Measurements from ENCODE around the gene KIF5A. TPM values are rescaled to one million over a fixed set of nuclear protein-coding genes. Genes with fewer than 3 reads are reported as not detected.
"Not testable (repeated sequence)": the region's sequence is repeated elsewhere in the genome, so short reads cannot be mapped to it uniquely, and the experiment has no call there.

Gene KIF5A
- total and polyA plus RNA-seq, 2 donors (not counting 1 experiment from before 2014, with no cell fraction given), result 0.09 to 0.67 TPM

- Histone ChIP-seq H3K4me1 (ENCODE audit: control insufficient read depth in 2 of 2, insufficient read depth in 2 of 2, low read length in 2 of 2) (no peaks in the 10 kb centered on the region), H3K4me2 (replicated peaks; ENCODE audit: low read depth, low read length, poor library complexity, severe bottlenecking) (no peak overlapping the region), H3K36me3 (replicated peaks in 1 of 2; ENCODE audit: control extremely low read depth in 1 of 2, control insufficient read depth in 1 of 2, extremely low read depth in 1 of 2, insufficient read depth in 2 of 2, low read length in 1 of 2) (no peaks in the 10 kb centered on the region), H2AFZ (ENCODE audit: insufficient read depth, low read depth, low read length, poor library complexity, severe bottlenecking) (no peak overlapping the region), H3K27me3 (replicated peaks in 1 of 4; ENCODE audit: control extremely low read depth in 1 of 4, control insufficient read depth in 3 of 4, insufficient read depth in 4 of 4, low read length in 3 of 4) (peaks cover 0 to 7% (median 0%) of the 10 kb centered on the region in 4 experiments), H3K9me3 (ENCODE audit: control extremely low read depth in 1 of 3, control insufficient read depth in 2 of 3, insufficient read depth in 1 of 3, low read length in 2 of 3) (no peaks in the 10 kb centered on the region), H3K9ac (ENCODE audit: low read length) (no peak overlapping the region), H3K27ac (ENCODE audit: low read length in 2 of 2) (no peak overlapping the region), H3K79me2 (ENCODE audit: control insufficient read depth, insufficient read depth, low read length) (no peaks in the 10 kb centered on the region), H3K4me3 (ENCODE audit: control extremely low read depth in 1 of 5, extremely low read depth in 1 of 5, insufficient read depth in 1 of 5, low read depth in 2 of 5, low read length in 4 of 5) (no peak overlapping the region), H4K20me1 (ENCODE audit: control insufficient read depth, insufficient read depth, low read length, poor library complexity, severe bottlenecking) (no peaks in the 10 kb centered on the region)
- CTCF ChIA-PET, result no interaction called here
- intact Hi-C loops (cut with micrococcal nuclease), result no loop called here
- Mint-ChIP-seq H3K4me3 (no peak overlapping the region), H3K9me3 (ENCODE audit: insufficient read depth) (no peaks in the 10 kb centered on the region), H3K27ac (no peak overlapping the region), H3K27me3 (peaks cover 28% of the 10 kb centered on the region), H3K4me1 (no peaks in the 10 kb centered on the region)
- ATAC-seq (ENCODE audit: low read depth), result no peak
- POLR2A ChIA-PET, result no interaction called here
- no peak for DNase-seq
- no peak for TF ChIP-seq EZH2 (IDR thresholded peaks at IDR 0.05; ENCODE audit: borderline replicate concordance, insufficient read depth, low read depth, low read length, poor library complexity, severe bottlenecking)
- no peak for TF ChIP-seq CTCF (IDR thresholded peaks at IDR 0.05)
- 93% methylated on average over 5 of the region's 6 CpGs for WGBS (ENCODE audit: insufficient coverage)
These were observed 19.0 kb downstream of the KIF5A start for GRCh38 chr12:57568838-57569237.

- no peak overlapping the region for H3K9ac ChIP-seq (ENCODE audit: low read length)
- H3K9me3 ChIP-seq (ENCODE audit: control extremely low read depth in 1 of 3, control insufficient read depth in 2 of 3, insufficient read depth in 1 of 3, low read length in 2 of 3), result no peaks in the 10 kb centered on the region
- intact Hi-C loops (cut with micrococcal nuclease), result no loop called here
- CTCF ChIA-PET, result no interaction called here
- no peak overlapping the region for H3K27ac ChIP-seq (ENCODE audit: low read length in 2 of 2)
- H3K79me2 ChIP-seq (ENCODE audit: control insufficient read depth, insufficient read depth, low read length), result no peaks in the 10 kb centered on the region
- Mint-ChIP-seq H3K27me3 (peaks cover 18% of the 10 kb centered on the region), H3K9me3 (ENCODE audit: insufficient read depth) (no peaks in the 10 kb centered on the region), H3K27ac (no peak overlapping the region), H3K4me3 (no peak overlapping the region), H3K4me1 (no peaks in the 10 kb centered on the region)
- no peaks in the 10 kb centered on the region for H3K27me3 ChIP-seq (replicated peaks in 1 of 4; ENCODE audit: control extremely low read depth in 1 of 4, control insufficient read depth in 3 of 4, insufficient read depth in 4 of 4, low read length in 3 of 4)
- no peak overlapping the region for H3K4me3 ChIP-seq (ENCODE audit: control extremely low read depth in 1 of 5, extremely low read depth in 1 of 5, insufficient read depth in 1 of 5, low read depth in 2 of 5, low read length in 4 of 5)
- ATAC-seq (ENCODE audit: low read depth) (no peak), DNase-seq (no peak)
- TF ChIP-seq CTCF (IDR thresholded peaks at IDR 0.05) (no peak), EZH2 (IDR thresholded peaks at IDR 0.05; ENCODE audit: borderline replicate concordance, insufficient read depth, low read depth, low read length, poor library complexity, severe bottlenecking) (no peak)
- WGBS (ENCODE audit: insufficient coverage), result 97% methylated on average over 16 of the region's 18 CpGs
- no peaks in the 10 kb centered on the region for H3K36me3 ChIP-seq (replicated peaks in 1 of 2; ENCODE audit: control extremely low read depth in 1 of 2, control insufficient read depth in 1 of 2, extremely low read depth in 1 of 2, insufficient read depth in 2 of 2, low read length in 1 of 2)
- no peak overlapping the region for H2AFZ ChIP-seq (ENCODE audit: insufficient read depth, low read depth, low read length, poor library complexity, severe bottlenecking)
- POLR2A ChIA-PET, result no interaction called here
- H4K20me1 ChIP-seq (ENCODE audit: control insufficient read depth, insufficient read depth, low read length, poor library complexity, severe bottlenecking), result no peaks in the 10 kb centered on the region
- H3K4me2 ChIP-seq (replicated peaks; ENCODE audit: low read depth, low read length, poor library complexity, severe bottlenecking), result no peak overlapping the region
- no peaks in the 10 kb centered on the region for H3K4me1 ChIP-seq (ENCODE audit: control insufficient read depth in 2 of 2, insufficient read depth in 2 of 2, low read length in 2 of 2)
These were observed 20.0 kb downstream of the KIF5A start for GRCh38 chr12:57569858-57570257.

GRCh38 chr12:57570438-57570837, 20.6 kb downstream of the KIF5A start:
- H2AFZ ChIP-seq (ENCODE audit: insufficient read depth, low read depth, low read length, poor library complexity, severe bottlenecking); H4K20me1 ChIP-seq (ENCODE audit: control insufficient read depth, insufficient read depth, low read length, poor library complexity, severe bottlenecking); DNase-seq; H3K27me3 ChIP-seq (replicated peaks in 1 of 4; ENCODE audit: control extremely low read depth in 1 of 4, control insufficient read depth in 3 of 4, insufficient read depth in 4 of 4, low read length in 3 of 4); H3K9ac ChIP-seq (ENCODE audit: low read length); H3K4me3 Mint-ChIP-seq; POLR2A ChIA-PET; H3K4me2 ChIP-seq (replicated peaks; ENCODE audit: low read depth, low read length, poor library complexity, severe bottlenecking); H3K9me3 Mint-ChIP-seq (ENCODE audit: insufficient read depth); H3K27ac Mint-ChIP-seq; H3K27ac ChIP-seq (ENCODE audit: low read length in 2 of 2); H3K9me3 ChIP-seq (ENCODE audit: control extremely low read depth in 1 of 3, control insufficient read depth in 2 of 3, insufficient read depth in 1 of 3, low read length in 2 of 3); ATAC-seq (ENCODE audit: low read depth); H3K4me1 Mint-ChIP-seq; intact Hi-C loops (cut with micrococcal nuclease); H3K36me3 ChIP-seq (replicated peaks in 1 of 2; ENCODE audit: control extremely low read depth in 1 of 2, control insufficient read depth in 1 of 2, extremely low read depth in 1 of 2, insufficient read depth in 2 of 2, low read length in 1 of 2); H3K79me2 ChIP-seq (ENCODE audit: control insufficient read depth, insufficient read depth, low read length); H3K4me3 ChIP-seq (ENCODE audit: control extremely low read depth in 1 of 5, extremely low read depth in 1 of 5, insufficient read depth in 1 of 5, low read depth in 2 of 5, low read length in 4 of 5); H3K4me1 ChIP-seq (ENCODE audit: control insufficient read depth in 2 of 2, insufficient read depth in 2 of 2, low read length in 2 of 2): not testable (repeated sequence)
- peaks cover 16% of the 10 kb centered on the region for H3K27me3 Mint-ChIP-seq
- CTCF ChIA-PET, result interaction anchor here (1.1 to 2.0 kb wide), 3 partner anchors 9 to 111 kb away, joined by 3 to 9 read pairs (median 3); no protein-coding TSS in a partner anchor
- WGBS (ENCODE audit: insufficient coverage), result 92% methylated on average over 4 of the region's 13 CpGs
